ENCODE measurements around the gene RBBP4.
A peak's percentile ranks its signal among the peaks of the same experiment; 100 is the strongest.

Gene RBBP4

GRCh38 chr1:32701951-32702598 lies 51.1 kb downstream of the RBBP4 start:
- no peak for TF ChIP-seq CTCF (IDR thresholded peaks at IDR 0.05; ENCODE audit: borderline replicate concordance, control extremely low read depth, extremely low read depth, insufficient read depth, missing control alignments)
- in situ Hi-C loops (cut with MboI; ENCODE audit: low sequenced_read_pairs, unreplicated experiment), result no loop called here
- no peak for DNase-seq (ENCODE audit: low spot score)

GRCh38 chr1:32702599-32703478 lies 51.8 kb downstream of the RBBP4 start, which contains the start of gene SYNC:
Gene SYNC (minus strand): TSS chr1:32702770. CDS start chr1:32702660, 110 bp downstream.
- no peak for TF ChIP-seq CTCF (IDR thresholded peaks at IDR 0.05; ENCODE audit: borderline replicate concordance, control extremely low read depth, extremely low read depth, insufficient read depth, missing control alignments)
- in situ Hi-C loops (cut with MboI; ENCODE audit: low sequenced_read_pairs, unreplicated experiment), result no loop called here
- peak; percentile 68 for DNase-seq (ENCODE audit: low spot score)

GRCh38 chr1:32703479-32704291 lies 52.7 kb downstream of the RBBP4 start:
- in situ Hi-C loops (cut with MboI; ENCODE audit: low sequenced_read_pairs, unreplicated experiment), result no loop called here
- DNase-seq (ENCODE audit: low spot score), result no peak
- no peak for TF ChIP-seq CTCF (IDR thresholded peaks at IDR 0.05; ENCODE audit: borderline replicate concordance, control extremely low read depth, extremely low read depth, insufficient read depth, missing control alignments)

GRCh38 chr1:32705516-32705915 lies 54.5 kb downstream of the RBBP4 start:
- no peak for DNase-seq (ENCODE audit: low spot score)
- no peak for TF ChIP-seq CTCF (IDR thresholded peaks at IDR 0.05; ENCODE audit: borderline replicate concordance, control extremely low read depth, extremely low read depth, insufficient read depth, missing control alignments)
- in situ Hi-C loops (cut with MboI; ENCODE audit: low sequenced_read_pairs, unreplicated experiment), result no loop called here

- in situ Hi-C loops (cut with MboI; ENCODE audit: low sequenced_read_pairs, unreplicated experiment), result no loop called here
- TF ChIP-seq CTCF (IDR thresholded peaks at IDR 0.05; ENCODE audit: borderline replicate concordance, control extremely low read depth, extremely low read depth, insufficient read depth, missing control alignments), result no peak
- no peak for DNase-seq (ENCODE audit: low spot score)
These were observed 55.5 kb downstream of the RBBP4 start for GRCh38 chr1:32706491-32706890.

GRCh38 chr1:32709075-32709474 lies 58.1 kb downstream of the RBBP4 start:
- DNase-seq (ENCODE audit: low spot score), result no peak
- no peak for TF ChIP-seq CTCF (IDR thresholded peaks at IDR 0.05; ENCODE audit: borderline replicate concordance, control extremely low read depth, extremely low read depth, insufficient read depth, missing control alignments)
- in situ Hi-C loops (cut with MboI; ENCODE audit: low sequenced_read_pairs, unreplicated experiment), result no loop called here
